Testis (tissue), 3 donors: Measurements from ENCODE around the gene KLHDC7A. TPM values are rescaled to one million over a fixed set of nuclear protein-coding genes. Genes with fewer than 3 reads are reported as not detected.

Experiments
- DNase-seq: peaks from one replicate; pipeline ENCODE4 v3.0.0-alpha.2; 2019
- H3K27ac ChIP-seq, 2 donors: fragments of 200-600 bp; sonication (generic); one replicate each; pipeline ENCODE4 v1.5.1; 2019
- H3K27me3 ChIP-seq: fragments of 200-600 bp; sonication (generic); one replicate; pipeline ENCODE4 v1.5.1; 2019
- H3K36me3 ChIP-seq: fragments of 200-600 bp; sonication (generic); one replicate; pipeline ENCODE4 v1.5.1; 2017; ENCODE audit warnings: low read depth; ENCODE audit errors: missing control alignments
- H3K4me1 ChIP-seq: fragments of 200-600 bp; sonication (generic); one replicate; pipeline ENCODE4 v1.5.1; 2019
- H3K4me3 ChIP-seq, 2 donors: fragments of 200-600 bp; sonication (generic); one replicate each; pipeline ENCODE4 v1.5.1; 2017 to 2019
- H3K9me3 ChIP-seq: fragments of 200-600 bp; sonication (generic); one replicate; pipeline ENCODE4 v1.5.1; 2017
- CTCF ChIP-seq, 3 experiments: fragments of 450-650 bp in 2 of 3; fragments of 200-600 bp in 1 of 3; sonication (generic) in 1 of 3; IDR thresholded peaks; one replicate each; pipeline ENCODE4 v1.5.1; 2016 to 2019; ENCODE audit warnings: antibody characterized with exemption in 3 of 3, mild to moderate bottlenecking in 2 of 3, moderate library complexity in 1 of 3
- POLR2A ChIP-seq: fragments of 450-650 bp; IDR thresholded peaks from one replicate; pipeline ENCODE4 v1.6.1; 2017; ENCODE audit warnings: antibody characterized with exemption, mild to moderate bottlenecking, moderate library complexity
- WGBS, 2 donors: methylation state at CpG; one replicate each; pipeline ENCODE4 v1.1.5; 2018; 5-methylcytosine and 5-hydroxymethylcytosine counted together
- intact Hi-C: fragments of 100-400 bp; cut with DNase I; formaldehyde crosslinking; loops from one replicate; pipeline ENCODE4 v1.15.1; 2023; ENCODE audit warnings: low total_unique reads
- polyA plus RNA-seq: library from polyadenylated mRNA; stranded (reverse); fragments of 350-450 nt; fragmentation: Illumina TruSeq; extraction: RNeasy Lipid Tissue Mini Kit (QIAGEN cat#74804); gene quantifications from one replicate; pipeline ENCODE4 v1.2.3, GENCODE V29; 2014; ENCODE audit warnings: low read depth, low replicate concordance; ENCODE audit not compliant: insufficient read depth
- total RNA-seq, 2 donors: library from RNA; depleted of rRNA; stranded (reverse); fragments of >200 nt; gene quantifications; one replicate each; pipeline ENCODE4 v1.2.3, GENCODE V29; 2016

Gene KLHDC7A
- total and polyA plus RNA-seq, 3 donors from 2014 or later = 0.06 to 1.3 (median 0.08) TPM

DNA sequence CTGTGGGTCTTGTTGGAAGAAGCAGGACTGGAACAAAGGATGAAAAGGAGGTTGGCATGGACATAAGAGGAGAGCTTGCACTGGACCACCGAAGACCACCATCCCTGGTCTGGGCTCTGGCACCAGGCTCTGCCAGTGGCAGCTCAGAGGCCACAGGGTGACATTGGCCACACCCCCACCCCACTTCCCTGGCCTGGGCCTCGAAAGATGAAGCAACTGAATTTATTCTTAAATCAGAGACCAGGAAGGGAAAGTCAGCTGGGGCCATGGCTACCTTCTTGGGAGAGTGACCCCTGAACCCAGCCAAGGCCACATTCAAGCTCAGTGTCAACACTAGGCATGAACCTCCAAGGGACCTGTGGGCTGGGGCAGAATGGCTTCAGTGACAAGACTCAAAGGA, 4.0 kb downstream of the KLHDC7A start:
- intact Hi-C loops = no loop called here
- no peak for DNase-seq
- no peak for TF ChIP-seq CTCF (IDR thresholded peaks at IDR 0.05)
- TF ChIP-seq POLR2A = no peak
- H3K36me3 ChIP-seq = no peaks in the 10 kb centered on the region
- 85 to 94% methylated on average over 2 of the region's 2 CpGs for WGBS, 2 donors
- no peak overlapping the region for H3K4me3 ChIP-seq
- H3K27me3 ChIP-seq = no peaks in the 10 kb centered on the region
- H3K9me3 ChIP-seq = no peaks in the 10 kb centered on the region
- H3K27ac ChIP-seq = no peak overlapping the region
- no peaks in the 10 kb centered on the region for H3K4me1 ChIP-seq

- TF ChIP-seq CTCF (IDR thresholded peaks at IDR 0.05) = no peak
- 93 to 95% methylated on average over 4 of the region's 4 CpGs for WGBS, 2 donors
- Histone ChIP-seq H3K4me1 (no peaks in the 10 kb centered on the region), H3K4me3 (no peak overlapping the region), H3K9me3 (no peaks in the 10 kb centered on the region), H3K27me3 (no peaks in the 10 kb centered on the region), H3K36me3 (no peaks in the 10 kb centered on the region), H3K27ac (no peak overlapping the region)
- no peak for DNase-seq
- intact Hi-C loops = no loop called here
Measured at GRCh38 chr1:18485227-18485626, 4.5 kb downstream of the KLHDC7A start.

DNA sequence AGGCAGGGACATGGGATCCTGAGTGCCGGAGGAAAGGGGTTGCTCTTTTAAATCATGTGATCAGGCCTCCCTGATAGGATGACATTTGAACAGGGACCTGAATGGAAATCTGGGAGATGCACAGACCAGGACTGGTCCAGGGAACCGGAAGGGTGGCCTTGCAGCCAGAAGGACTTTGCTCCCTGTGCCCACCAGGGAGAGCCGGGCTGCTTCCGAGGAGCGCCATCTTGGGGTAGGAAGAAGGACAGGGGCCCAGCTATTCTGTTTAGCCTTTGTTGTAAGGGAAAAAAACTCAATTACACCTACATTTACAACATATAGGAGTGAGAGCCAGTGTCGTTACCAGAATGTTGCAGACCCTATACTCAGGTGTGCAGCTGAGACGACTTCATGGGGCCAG, 5.5 kb downstream of the KLHDC7A start:
- TF ChIP-seq CTCF (IDR thresholded peaks at IDR 0.05) = no peak
- TF ChIP-seq POLR2A = no peak
- Histone ChIP-seq H3K36me3 (no peaks in the 10 kb centered on the region), H3K27me3 (no peaks in the 10 kb centered on the region), H3K9me3 (no peaks in the 10 kb centered on the region), H3K4me1 (no peaks in the 10 kb centered on the region), H3K4me3 (no peak overlapping the region), H3K27ac (no peak overlapping the region)
- 66 to 72% methylated on average over 7 of the region's 7 CpGs for WGBS, 2 donors
- no peak for DNase-seq
- intact Hi-C loops = no loop called here

DNA sequence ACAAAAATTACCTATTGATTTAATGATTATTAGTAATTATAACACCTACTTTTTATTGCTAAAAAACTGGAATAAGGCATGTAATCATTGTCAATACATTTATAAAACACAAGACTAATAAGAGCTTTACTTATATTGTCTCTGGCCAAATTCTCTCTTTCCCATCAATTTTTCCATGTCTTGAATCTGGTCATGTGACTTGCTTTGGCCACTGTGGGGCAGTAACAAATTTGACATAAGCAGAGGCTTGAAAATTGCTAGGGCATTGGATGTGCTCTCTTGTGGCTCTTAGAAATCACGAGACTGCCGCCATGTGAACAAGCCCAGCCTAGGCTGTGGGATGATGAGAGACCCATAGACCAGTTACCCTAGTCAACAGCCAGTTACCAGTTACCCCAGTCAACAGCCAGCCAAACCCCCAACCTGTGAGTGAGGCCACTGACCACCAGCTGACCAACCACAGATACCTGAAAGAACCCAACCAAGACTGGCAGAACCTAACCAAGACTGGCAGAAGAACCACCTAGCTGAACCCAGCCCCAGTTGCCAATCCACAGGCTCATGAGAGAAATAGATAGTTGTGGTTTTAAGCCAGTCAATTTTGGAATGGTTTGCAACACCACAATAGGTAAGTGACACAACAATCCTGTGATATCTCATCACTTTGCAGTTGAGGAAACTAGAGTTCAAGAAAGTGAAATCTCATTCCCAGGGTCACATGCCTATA, 8.8 kb downstream of the KLHDC7A start:
- H3K27me3 ChIP-seq = no peaks in the 10 kb centered on the region
- no peak overlapping the region for H3K27ac ChIP-seq
- TF ChIP-seq CTCF (IDR thresholded peaks at IDR 0.05) = no peak
- no peak overlapping the region for H3K4me3 ChIP-seq
- intact Hi-C loops = no loop called here
- no peaks in the 10 kb centered on the region for H3K9me3 ChIP-seq
- H3K36me3 ChIP-seq = no peaks in the 10 kb centered on the region
- DNase-seq = no peak
- no peaks in the 10 kb centered on the region for H3K4me1 ChIP-seq
- 90 to 92% methylated on average over 2 of the region's 2 CpGs for WGBS, 2 donors

- H3K27me3 ChIP-seq = no peaks in the 10 kb centered on the region
- intact Hi-C loops = no loop called here
- TF ChIP-seq POLR2A (no peak), CTCF (IDR thresholded peaks at IDR 0.05) (no peak)
Measured at GRCh38 chr1:18491168-18491567, 10.4 kb downstream of the KLHDC7A start.

More at GRCh38 chr1:18491168-18491567, 10.4 kb downstream of the KLHDC7A start:
- no peaks in the 10 kb centered on the region for H3K36me3 ChIP-seq
- no peaks in the 10 kb centered on the region for H3K4me1 ChIP-seq
- H3K9me3 ChIP-seq = no peaks in the 10 kb centered on the region
- WGBS, 2 donors = 63 to 64% methylated on average over 3 of the region's 3 CpGs
- no peak for DNase-seq
- H3K4me3 ChIP-seq = no peak overlapping the region
- no peak overlapping the region for H3K27ac ChIP-seq
